ENCODE measurements around the gene CLCA4. TPM values are rescaled to one million over a fixed set of nuclear protein-coding genes. Genes with fewer than 3 reads are reported as not detected.

The CLCA4 gene
- total and polyA plus RNA-seq, 2 of the 4 experiments (the other 2 are of a cell fraction) = not detected

DNA sequence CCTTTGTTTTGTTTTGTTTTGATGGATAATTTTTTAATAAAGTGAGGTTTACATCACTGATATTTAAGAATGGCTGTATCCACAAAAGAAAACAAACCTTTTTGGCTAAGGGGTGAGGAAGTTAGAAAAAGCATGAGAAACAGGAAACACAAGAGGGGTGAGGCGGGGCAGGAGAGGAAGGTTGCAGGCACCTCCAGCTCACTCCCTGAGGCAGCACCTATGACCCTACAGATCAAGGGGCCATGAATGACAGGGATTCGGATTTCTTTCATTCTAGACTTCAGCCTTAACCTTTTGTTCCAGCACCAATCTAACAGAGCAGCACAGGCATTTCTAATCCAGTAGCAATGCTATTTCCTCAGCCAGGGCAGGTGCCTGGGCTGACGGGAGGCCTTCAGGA is 4.4 kb downstream of the CLCA4 start:
- Histone ChIP-seq H3K4ac (ENCODE audit: low read depth, low read length) (no peak overlapping the region), H3K18ac (ENCODE audit: low read depth, low read length) (no peak overlapping the region), H3K9me1 (ENCODE audit: insufficient read depth, low read length) (no peaks in the 10 kb centered on the region), H3K9ac (ENCODE audit: low read depth, low read length) (no peak overlapping the region), H3K4me2 (ENCODE audit: low read depth, low read length) (no peak overlapping the region), H2BK120ac (ENCODE audit: low read depth, low read length) (no peak overlapping the region), H3K4me3 (ENCODE audit: insufficient read depth, low read depth, low read length) (no peak overlapping the region), H3K56ac (ENCODE audit: extremely low read depth, insufficient read depth, low read length) (no peak overlapping the region), H2AFZ (replicated peaks; ENCODE audit: low read length, poor library complexity) (no peak overlapping the region), H3K27ac (ENCODE audit: insufficient read depth, low read length) (no peak overlapping the region), H2BK20ac (ENCODE audit: low read depth, low read length) (no peak overlapping the region), H3K23ac (ENCODE audit: low read depth, low read length) (no peak overlapping the region), H3K36me3 (ENCODE audit: control insufficient read depth, insufficient read depth, low read length) (no peaks in the 10 kb centered on the region), H4K8ac (ENCODE audit: low read depth in 2 of 2, low read length in 2 of 2) (no peak overlapping the region), H4K20me1 (ENCODE audit: insufficient read depth, low read length) (no peaks in the 10 kb centered on the region), H2AK9ac (replicated peaks; ENCODE audit: low read depth, low read length, poor library complexity) (no peak overlapping the region), H4K91ac (ENCODE audit: insufficient read depth, low read depth, low read length) (no peak overlapping the region), H2BK5ac (ENCODE audit: low read depth, low read length, poor library complexity, severe bottlenecking) (no peak overlapping the region), H2AK5ac (ENCODE audit: low read depth, low read length) (no peak overlapping the region), H3K27me3 (ENCODE audit: control insufficient read depth, insufficient read depth, low read length) (no peaks in the 10 kb centered on the region), H3K79me1 (ENCODE audit: low read depth in 1 of 2, low read length in 2 of 2) (no peaks in the 10 kb centered on the region), H2BK15ac (ENCODE audit: low read depth, low read length) (no peak overlapping the region), H3K14ac (replicated peaks; ENCODE audit: low read depth, low read length) (no peak overlapping the region), H4K5ac (ENCODE audit: low read depth, low read length) (no peak overlapping the region), H3K9me3 (ENCODE audit: control insufficient read depth, insufficient read depth, low read length) (0 out of 2 replicates have a peak, but pooled peaks cover 2% of the 10 kb centered on the region), H3K4me1 (ENCODE audit: control insufficient read depth, insufficient read depth, low read length) (no peaks in the 10 kb centered on the region)
- DNase-seq (no peak), ATAC-seq (ENCODE audit: low read depth) (no peak)
- CTCF ChIA-PET = no interaction called here
- WGBS, 2 experiments (ENCODE audit: extremely low coverage in 2 of 2, insufficient read length in 1 of 2) = 20% methylated on average over 1 of the region's 3 CpGs; no CpG with 5 or more reads in 1 of the 2 experiments
- POLR2A ChIA-PET (ENCODE audit: unreplicated experiment) = no interaction called here
- in situ Hi-C loops (cut with MboI; ENCODE audit: low sequenced_read_pairs) = no loop called here
- intact Hi-C loops (cut with micrococcal nuclease) = no loop called here
- no TSS peak for BruUV-seq (replicated peaks)
- dilution Hi-C loops (cut with HindIII; ENCODE audit: low sequenced_read_pairs, unreplicated experiment) = no loop called here
- TF ChIP-seq CHD1 (IDR thresholded peaks at IDR 0.05; ENCODE audit: low read depth, low read length) (no peak), RAD21 (IDR thresholded peaks at IDR 0.05; ENCODE audit: low read length) (no peak), NFE2L2 (IDR thresholded peaks at IDR 0.05; ENCODE audit: low read depth, low read length) (no peak), POLR2A (IDR thresholded peaks at IDR 0.05; ENCODE audit: low read depth, low read length) (no peak), MAFK (IDR thresholded peaks at IDR 0.05; ENCODE audit: low read depth, low read length) (no peak), CEBPB (IDR thresholded peaks at IDR 0.05; ENCODE audit: low read depth, low read length) (no peak), CTCF (conservative IDR thresholded peaks at IDR 0.05; ENCODE audit: low read depth, low read length) (no peak), ELK1 (IDR thresholded peaks at IDR 0.05; ENCODE audit: borderline replicate concordance, low read depth, low read length) (no peak), BHLHE40 (IDR thresholded peaks at IDR 0.05; ENCODE audit: low read depth, low read length) (no peak), MAZ (IDR thresholded peaks at IDR 0.05; ENCODE audit: borderline replicate concordance, low read depth, low read length) (no peak), RFX5 (IDR thresholded peaks at IDR 0.05; ENCODE audit: low read depth, low read length) (no peak), RCOR1 (IDR thresholded peaks at IDR 0.05; ENCODE audit: insufficient replicate concordance, low read length) (no peak), MXI1 (IDR thresholded peaks at IDR 0.05; ENCODE audit: borderline replicate concordance, low read depth, low read length) (no peak), SMC3 (IDR thresholded peaks at IDR 0.05; ENCODE audit: low read depth, low read length) (no peak), FOS (IDR thresholded peaks at IDR 0.05; ENCODE audit: low read depth, low read length) (no peak)
- TF ChIP-seq, protein P1, sequence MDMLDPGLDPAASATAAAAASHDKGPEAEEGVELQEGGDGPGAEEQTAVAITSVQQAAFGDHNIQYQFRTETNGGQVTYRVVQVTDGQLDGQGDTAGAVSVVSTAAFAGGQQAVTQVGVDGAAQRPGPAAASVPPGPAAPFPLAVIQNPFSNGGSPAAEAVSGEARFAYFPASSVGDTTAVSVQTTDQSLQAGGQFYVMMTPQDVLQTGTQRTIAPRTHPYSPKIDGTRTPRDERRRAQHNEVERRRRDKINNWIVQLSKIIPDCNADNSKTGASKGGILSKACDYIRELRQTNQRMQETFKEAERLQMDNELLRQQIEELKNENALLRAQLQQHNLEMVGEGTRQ (IDR thresholded peaks at IDR 0.05; ENCODE audit: low read depth, low read length) = no peak
